ENCODE data around the gene CACNA2D3. TPM values are rescaled to one million over a fixed set of nuclear protein-coding genes. Genes with fewer than 3 reads are reported as not detected.

The CACNA2D3 gene
- total RNA-seq, 1 donor from 2014 or later, result 10.0 TPM

DNA sequence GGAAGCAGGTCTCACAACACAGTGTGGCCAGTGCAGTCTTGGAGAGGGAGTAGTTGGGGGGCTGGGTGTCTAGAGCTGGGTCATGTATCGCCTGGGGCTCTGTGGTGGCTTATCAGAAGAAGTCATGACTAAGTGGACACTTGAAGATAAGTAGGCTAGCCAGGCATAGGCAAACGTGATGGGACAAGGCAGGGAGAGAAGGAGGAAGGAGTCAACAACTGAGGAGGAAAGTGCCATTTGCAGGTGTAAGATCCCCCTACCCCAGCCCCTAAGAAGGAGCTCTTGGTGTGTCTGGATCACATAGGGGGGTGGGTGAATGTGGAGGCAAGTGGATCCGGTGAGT, 453.2 kb downstream of the CACNA2D3 start:
- Mint-ChIP-seq H3K9me3 (ENCODE audit: unreplicated experiment) (no peaks in the 10 kb centered on the region), H3K27ac (ENCODE audit: unreplicated experiment) (no peak overlapping the region), H3K4me3 (ENCODE audit: unreplicated experiment) (no peak overlapping the region), H3K36me3 (ENCODE audit: unreplicated experiment) (no peaks in the 10 kb centered on the region), H3K27me3 (ENCODE audit: unreplicated experiment) (no peaks in the 10 kb centered on the region), H3K4me1 (ENCODE audit: low read depth, unreplicated experiment) (no peaks in the 10 kb centered on the region)
- DNase-seq, result no peak
- TF ChIP-seq, protein P1, sequence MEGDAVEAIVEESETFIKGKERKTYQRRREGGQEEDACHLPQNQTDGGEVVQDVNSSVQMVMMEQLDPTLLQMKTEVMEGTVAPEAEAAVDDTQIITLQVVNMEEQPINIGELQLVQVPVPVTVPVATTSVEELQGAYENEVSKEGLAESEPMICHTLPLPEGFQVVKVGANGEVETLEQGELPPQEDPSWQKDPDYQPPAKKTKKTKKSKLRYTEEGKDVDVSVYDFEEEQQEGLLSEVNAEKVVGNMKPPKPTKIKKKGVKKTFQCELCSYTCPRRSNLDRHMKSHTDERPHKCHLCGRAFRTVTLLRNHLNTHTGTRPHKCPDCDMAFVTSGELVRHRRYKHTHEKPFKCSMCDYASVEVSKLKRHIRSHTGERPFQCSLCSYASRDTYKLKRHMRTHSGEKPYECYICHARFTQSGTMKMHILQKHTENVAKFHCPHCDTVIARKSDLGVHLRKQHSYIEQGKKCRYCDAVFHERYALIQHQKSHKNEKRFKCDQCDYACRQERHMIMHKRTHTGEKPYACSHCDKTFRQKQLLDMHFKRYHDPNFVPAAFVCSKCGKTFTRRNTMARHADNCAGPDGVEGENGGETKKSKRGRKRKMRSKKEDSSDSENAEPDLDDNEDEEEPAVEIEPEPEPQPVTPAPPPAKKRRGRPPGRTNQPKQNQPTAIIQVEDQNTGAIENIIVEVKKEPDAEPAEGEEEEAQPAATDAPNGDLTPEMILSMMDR (IDR thresholded peaks at IDR 0.05; ENCODE audit: partially characterized antibody, unreplicated experiment), result no peak

DNA sequence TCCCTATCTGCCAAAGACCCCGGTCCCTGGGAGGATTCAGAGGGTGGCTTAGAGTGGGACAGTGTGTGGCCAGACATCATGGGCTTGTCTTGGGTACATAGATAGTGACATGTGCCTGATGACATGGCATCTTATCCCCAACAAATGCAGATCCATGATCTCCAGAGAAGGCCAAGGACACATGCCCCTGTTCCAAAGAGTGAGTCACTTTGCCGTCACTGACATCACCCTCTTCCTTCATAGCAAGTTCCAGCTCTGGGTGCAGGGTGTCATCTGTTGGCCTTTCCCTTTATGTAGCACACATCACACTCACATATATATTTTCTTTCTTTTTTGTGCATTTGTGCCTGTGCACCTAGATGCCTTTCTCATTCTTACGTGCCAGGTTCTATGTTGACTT, 455.0 kb downstream of the CACNA2D3 start:
- no peak overlapping the region for H3K27ac Mint-ChIP-seq (ENCODE audit: unreplicated experiment)
- no peaks in the 10 kb centered on the region for H3K9me3 Mint-ChIP-seq (ENCODE audit: unreplicated experiment)
- TF ChIP-seq, protein P1 (IDR thresholded peaks at IDR 0.05; ENCODE audit: partially characterized antibody, unreplicated experiment), result no peak
- DNase-seq, result no peak
- no peaks in the 10 kb centered on the region for H3K36me3 Mint-ChIP-seq (ENCODE audit: unreplicated experiment)
- no peaks in the 10 kb centered on the region for H3K27me3 Mint-ChIP-seq (ENCODE audit: unreplicated experiment)
- no peaks in the 10 kb centered on the region for H3K4me1 Mint-ChIP-seq (ENCODE audit: low read depth, unreplicated experiment)
- H3K4me3 Mint-ChIP-seq (ENCODE audit: unreplicated experiment), result no peak overlapping the region

DNA sequence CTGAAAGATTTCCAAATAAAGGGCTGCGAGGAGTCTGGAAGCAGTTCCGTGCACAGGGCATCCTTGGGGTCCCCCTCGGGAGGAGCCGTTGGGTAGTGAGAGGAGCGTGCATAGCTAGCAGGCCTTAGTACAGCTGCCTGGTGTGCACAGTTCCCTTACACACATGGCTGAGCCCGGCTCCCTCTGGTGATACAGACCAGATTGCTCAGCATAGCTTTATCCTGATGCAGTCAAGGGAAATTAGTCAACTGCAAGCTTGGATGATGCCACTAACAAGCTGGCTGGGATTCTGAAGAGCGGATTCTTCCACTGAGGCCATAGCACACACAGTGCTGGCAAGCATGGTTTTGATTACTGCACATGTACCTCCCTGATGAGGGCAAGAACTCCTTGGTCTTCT, 456.1 kb downstream of the CACNA2D3 start:
- no peaks in the 10 kb centered on the region for H3K4me1 Mint-ChIP-seq (ENCODE audit: low read depth, unreplicated experiment)
- no peaks in the 10 kb centered on the region for H3K36me3 Mint-ChIP-seq (ENCODE audit: unreplicated experiment)
- H3K4me3 Mint-ChIP-seq (ENCODE audit: unreplicated experiment), result no peak overlapping the region
- H3K27ac Mint-ChIP-seq (ENCODE audit: unreplicated experiment), result no peak overlapping the region
- no peaks in the 10 kb centered on the region for H3K27me3 Mint-ChIP-seq (ENCODE audit: unreplicated experiment)
- TF ChIP-seq, protein P1 (IDR thresholded peaks at IDR 0.05; ENCODE audit: partially characterized antibody, unreplicated experiment), result no peak
- H3K9me3 Mint-ChIP-seq (ENCODE audit: unreplicated experiment), result no peaks in the 10 kb centered on the region
- no peak for DNase-seq

DNA sequence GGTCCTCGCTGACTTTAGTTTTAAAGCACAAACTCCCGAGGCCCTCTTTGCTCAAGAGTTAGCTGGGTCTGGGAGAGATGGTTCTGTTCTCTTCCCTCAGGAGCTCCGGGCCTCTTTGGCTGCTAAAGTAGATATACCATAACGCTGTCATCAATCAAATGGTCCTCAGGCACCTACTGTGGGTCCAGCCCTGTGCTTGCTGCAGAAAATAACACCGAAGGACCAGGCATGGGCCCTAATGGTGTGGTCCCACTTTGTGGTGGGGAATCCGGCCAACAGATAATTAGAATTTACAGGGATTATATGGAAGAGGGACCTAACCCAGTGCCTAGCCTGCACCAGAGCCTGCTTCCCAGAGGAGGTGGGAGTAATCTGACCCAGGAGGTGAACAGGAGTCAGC, 458.1 kb downstream of the CACNA2D3 start:
- TF ChIP-seq, protein P1 (IDR thresholded peaks at IDR 0.05; ENCODE audit: partially characterized antibody, unreplicated experiment), result no peak
- Mint-ChIP-seq H3K4me1 (ENCODE audit: low read depth, unreplicated experiment) (no peaks in the 10 kb centered on the region), H3K27me3 (ENCODE audit: unreplicated experiment) (no peaks in the 10 kb centered on the region), H3K36me3 (ENCODE audit: unreplicated experiment) (peaks cover 5% of the 10 kb centered on the region), H3K4me3 (ENCODE audit: unreplicated experiment) (no peak overlapping the region), H3K27ac (ENCODE audit: unreplicated experiment) (no peak overlapping the region), H3K9me3 (ENCODE audit: unreplicated experiment) (no peaks in the 10 kb centered on the region)
- DNase-seq, result no peak

DNA sequence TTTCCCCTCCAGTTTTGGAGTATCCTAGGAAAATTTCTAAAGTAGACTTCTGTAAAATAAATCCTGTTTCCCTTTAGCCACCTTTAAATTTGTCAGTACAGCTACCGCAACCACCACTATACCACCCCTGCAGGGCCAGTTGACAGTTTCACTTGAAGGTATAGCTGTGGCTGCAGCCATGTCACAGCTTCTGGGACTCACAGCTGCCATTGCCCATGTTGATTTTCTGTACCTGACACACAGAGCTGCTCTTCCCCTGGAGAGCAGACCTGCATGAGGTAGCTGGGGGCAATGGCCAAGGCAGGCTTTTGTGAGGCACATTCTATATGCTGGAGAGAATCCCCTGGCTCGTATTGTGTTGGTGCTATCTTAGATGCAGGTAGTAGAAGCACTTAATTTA, 460.1 kb downstream of the CACNA2D3 start:
- Mint-ChIP-seq H3K9me3 (ENCODE audit: unreplicated experiment) (no peaks in the 10 kb centered on the region), H3K4me3 (ENCODE audit: unreplicated experiment) (no peak overlapping the region), H3K27ac (ENCODE audit: unreplicated experiment) (no peak overlapping the region), H3K27me3 (ENCODE audit: unreplicated experiment) (no peaks in the 10 kb centered on the region), H3K4me1 (ENCODE audit: low read depth, unreplicated experiment) (no peaks in the 10 kb centered on the region), H3K36me3 (ENCODE audit: unreplicated experiment) (peaks cover 5% of the 10 kb centered on the region)
- TF ChIP-seq, protein P1 (IDR thresholded peaks at IDR 0.05; ENCODE audit: partially characterized antibody, unreplicated experiment), result no peak
- DNase-seq, result no peak
